ENCODE data around the gene CACNB4. TPM values are rescaled to one million over a fixed set of nuclear protein-coding genes. Genes with fewer than 3 reads are reported as not detected.

Gene CACNB4
- total and polyA plus RNA-seq, 2 of the 4 experiments (the other 2 are of a cell fraction): 0.12 to 0.36 TPM

GRCh38 chr2:152072011-152072410 lies 26.8 kb downstream of the CACNB4 start:
- intact Hi-C loops (cut with micrococcal nuclease) (no loop called here), dilution Hi-C loops (cut with HindIII; ENCODE audit: low sequenced_read_pairs, unreplicated experiment) (no loop called here), in situ Hi-C loops (cut with MboI; ENCODE audit: low sequenced_read_pairs) (no loop called here)
- ChIA-PET CTCF (no interaction called here), POLR2A (ENCODE audit: unreplicated experiment) (no interaction called here)
- TF ChIP-seq MXI1 (IDR thresholded peaks at IDR 0.05; ENCODE audit: borderline replicate concordance, low read depth, low read length): no peak
- TF ChIP-seq CHD1 (IDR thresholded peaks at IDR 0.05; ENCODE audit: low read depth, low read length): no peak
- TF ChIP-seq USF2 (IDR thresholded peaks at IDR 0.05; ENCODE audit: low read depth, low read length): no peak
- no peak for TF ChIP-seq RAD21 (IDR thresholded peaks at IDR 0.05; ENCODE audit: low read length)
- no peak for TF ChIP-seq MAZ (IDR thresholded peaks at IDR 0.05; ENCODE audit: borderline replicate concordance, low read depth, low read length)
- no peak for TF ChIP-seq BHLHE40 (IDR thresholded peaks at IDR 0.05; ENCODE audit: low read depth, low read length)
- TF ChIP-seq NFE2L2 (IDR thresholded peaks at IDR 0.05; ENCODE audit: low read depth, low read length): no peak
- no peak for TF ChIP-seq CEBPB (IDR thresholded peaks at IDR 0.05; ENCODE audit: low read depth, low read length)
- no peak for TF ChIP-seq RFX5 (IDR thresholded peaks at IDR 0.05; ENCODE audit: low read depth, low read length)
- TF ChIP-seq, protein P1, sequence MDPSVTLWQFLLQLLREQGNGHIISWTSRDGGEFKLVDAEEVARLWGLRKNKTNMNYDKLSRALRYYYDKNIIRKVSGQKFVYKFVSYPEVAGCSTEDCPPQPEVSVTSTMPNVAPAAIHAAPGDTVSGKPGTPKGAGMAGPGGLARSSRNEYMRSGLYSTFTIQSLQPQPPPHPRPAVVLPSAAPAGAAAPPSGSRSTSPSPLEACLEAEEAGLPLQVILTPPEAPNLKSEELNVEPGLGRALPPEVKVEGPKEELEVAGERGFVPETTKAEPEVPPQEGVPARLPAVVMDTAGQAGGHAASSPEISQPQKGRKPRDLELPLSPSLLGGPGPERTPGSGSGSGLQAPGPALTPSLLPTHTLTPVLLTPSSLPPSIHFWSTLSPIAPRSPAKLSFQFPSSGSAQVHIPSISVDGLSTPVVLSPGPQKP (IDR thresholded peaks at IDR 0.05; ENCODE audit: borderline replicate concordance, low read depth, low read length): no peak
- no peak for TF ChIP-seq RCOR1 (IDR thresholded peaks at IDR 0.05; ENCODE audit: insufficient replicate concordance, low read length)
- no peak for TF ChIP-seq POLR2A (IDR thresholded peaks at IDR 0.05; ENCODE audit: low read depth, low read length)
- TF ChIP-seq SMC3 (IDR thresholded peaks at IDR 0.05; ENCODE audit: low read depth, low read length): no peak
- no peak for TF ChIP-seq CTCF (conservative IDR thresholded peaks at IDR 0.05; ENCODE audit: low read depth, low read length)
- TF ChIP-seq MAFK (IDR thresholded peaks at IDR 0.05; ENCODE audit: low read depth, low read length): no peak
- H3K4me1 ChIP-seq (ENCODE audit: control insufficient read depth, insufficient read depth, low read length): no peaks in the 10 kb centered on the region
- H3K4ac ChIP-seq (ENCODE audit: low read depth, low read length): no peak overlapping the region
- no peaks in the 10 kb centered on the region for H3K79me1 ChIP-seq (ENCODE audit: low read depth in 1 of 2, low read length in 2 of 2)
- H3K4me2 ChIP-seq (ENCODE audit: low read depth, low read length): no peak overlapping the region
- no peak overlapping the region for H3K14ac ChIP-seq (replicated peaks; ENCODE audit: low read depth, low read length)
- no peak overlapping the region for H4K5ac ChIP-seq (ENCODE audit: low read depth, low read length)
- no peak overlapping the region for H2BK20ac ChIP-seq (ENCODE audit: low read depth, low read length)
- H2AK9ac ChIP-seq (replicated peaks; ENCODE audit: low read depth, low read length, poor library complexity): no peak overlapping the region
- H3K18ac ChIP-seq (ENCODE audit: low read depth, low read length): no peak overlapping the region
- H4K91ac ChIP-seq (ENCODE audit: insufficient read depth, low read depth, low read length): no peak overlapping the region
- H2BK120ac ChIP-seq (ENCODE audit: low read depth, low read length): no peak overlapping the region
- no peaks in the 10 kb centered on the region for H3K9me3 ChIP-seq (ENCODE audit: control insufficient read depth, insufficient read depth, low read length)
- no peak overlapping the region for H3K4me3 ChIP-seq (ENCODE audit: insufficient read depth, low read depth, low read length)
- H3K36me3 ChIP-seq (ENCODE audit: control insufficient read depth, insufficient read depth, low read length): no peaks in the 10 kb centered on the region
- H2AFZ ChIP-seq (replicated peaks; ENCODE audit: low read length, poor library complexity): no peak overlapping the region
- no peak overlapping the region for H2BK5ac ChIP-seq (ENCODE audit: low read depth, low read length, poor library complexity, severe bottlenecking)
- no TSS peak for BruUV-seq (replicated peaks)
- H3K56ac ChIP-seq (ENCODE audit: extremely low read depth, insufficient read depth, low read length): no peak overlapping the region
- H3K27me3 ChIP-seq (ENCODE audit: control insufficient read depth, insufficient read depth, low read length): no peaks in the 10 kb centered on the region; the same call in none of the 2 replicates
- H3K27ac ChIP-seq (ENCODE audit: insufficient read depth, low read length): no peak overlapping the region
- no peak overlapping the region for H3K23ac ChIP-seq (ENCODE audit: low read depth, low read length)
- DNase-seq: no peak
- H4K20me1 ChIP-seq (ENCODE audit: insufficient read depth, low read length): no peaks in the 10 kb centered on the region
- H4K8ac ChIP-seq (ENCODE audit: low read depth in 2 of 2, low read length in 2 of 2): no peak overlapping the region
- H2BK15ac ChIP-seq (ENCODE audit: low read depth, low read length): no peak overlapping the region
- no peak for ATAC-seq (ENCODE audit: low read depth)
- WGBS, 2 experiments (ENCODE audit: extremely low coverage in 2 of 2, insufficient read length in 1 of 2): no CpG with 5 or more reads among the region's 2 CpGs
- peaks cover 3% of the 10 kb centered on the region; the same call in 1 of the 2 replicates for H3K9me1 ChIP-seq (ENCODE audit: insufficient read depth, low read length)
- no peak overlapping the region for H2AK5ac ChIP-seq (ENCODE audit: low read depth, low read length)
- no peak overlapping the region for H3K9ac ChIP-seq (ENCODE audit: low read depth, low read length)
